Activated CD4-positive, alpha-beta T cell treated with anti-CD3 and anti-CD28 coated beads for 1 hour (primary cell): Measurements from ENCODE around the gene FBXW8.

Experiments used
- DNase-seq: peaks from one replicate; pipeline ENCODE4 v3.0.0-alpha.2; 2020

The FBXW8 gene

DNA sequence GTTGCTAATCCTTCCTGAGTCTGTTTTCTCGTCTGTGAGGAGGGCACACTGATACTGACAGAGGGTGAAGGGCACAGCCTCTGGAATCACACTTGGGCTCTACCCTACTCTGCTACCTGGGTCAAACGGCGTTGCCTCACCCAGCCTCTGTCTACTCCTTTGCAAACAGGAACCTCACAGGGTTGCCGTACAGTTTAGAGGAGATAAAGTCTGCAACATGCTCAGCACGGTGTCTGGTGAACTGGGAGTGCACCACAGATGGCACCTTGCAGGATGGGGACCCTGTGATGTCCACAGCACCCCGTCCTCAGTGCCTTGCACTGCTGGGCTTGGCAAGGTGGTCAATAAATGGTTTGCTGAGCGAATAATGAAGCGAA, 150.2 kb downstream of the FBXW8 start:
- DNase-seq, result no peak

DNA sequence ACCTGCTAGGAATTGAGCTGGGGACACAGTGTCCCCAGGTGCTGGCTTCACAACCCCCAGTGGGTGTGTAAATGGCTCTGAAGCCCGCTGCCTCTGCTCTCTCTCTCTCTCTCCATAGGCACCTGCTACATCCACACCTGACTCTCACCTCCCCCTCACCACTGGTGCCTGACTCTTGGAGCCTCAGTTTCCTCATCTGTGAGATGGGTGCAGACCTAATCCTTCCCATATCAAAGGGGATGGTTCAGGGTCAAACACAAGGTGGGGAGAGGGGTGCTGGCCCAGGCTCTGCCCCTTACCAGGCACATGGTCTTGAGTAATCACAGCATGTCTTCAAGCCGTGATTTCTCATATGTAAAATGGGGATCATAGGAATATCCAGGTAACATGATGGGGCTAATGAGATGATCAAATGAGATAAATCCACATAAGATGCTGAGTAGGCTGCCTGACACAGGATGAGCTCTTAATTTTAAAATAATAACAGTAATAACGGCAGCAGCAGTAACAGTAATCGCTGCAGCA, 150.9 kb downstream of the FBXW8 start:
- DNase-seq, result no peak

DNA sequence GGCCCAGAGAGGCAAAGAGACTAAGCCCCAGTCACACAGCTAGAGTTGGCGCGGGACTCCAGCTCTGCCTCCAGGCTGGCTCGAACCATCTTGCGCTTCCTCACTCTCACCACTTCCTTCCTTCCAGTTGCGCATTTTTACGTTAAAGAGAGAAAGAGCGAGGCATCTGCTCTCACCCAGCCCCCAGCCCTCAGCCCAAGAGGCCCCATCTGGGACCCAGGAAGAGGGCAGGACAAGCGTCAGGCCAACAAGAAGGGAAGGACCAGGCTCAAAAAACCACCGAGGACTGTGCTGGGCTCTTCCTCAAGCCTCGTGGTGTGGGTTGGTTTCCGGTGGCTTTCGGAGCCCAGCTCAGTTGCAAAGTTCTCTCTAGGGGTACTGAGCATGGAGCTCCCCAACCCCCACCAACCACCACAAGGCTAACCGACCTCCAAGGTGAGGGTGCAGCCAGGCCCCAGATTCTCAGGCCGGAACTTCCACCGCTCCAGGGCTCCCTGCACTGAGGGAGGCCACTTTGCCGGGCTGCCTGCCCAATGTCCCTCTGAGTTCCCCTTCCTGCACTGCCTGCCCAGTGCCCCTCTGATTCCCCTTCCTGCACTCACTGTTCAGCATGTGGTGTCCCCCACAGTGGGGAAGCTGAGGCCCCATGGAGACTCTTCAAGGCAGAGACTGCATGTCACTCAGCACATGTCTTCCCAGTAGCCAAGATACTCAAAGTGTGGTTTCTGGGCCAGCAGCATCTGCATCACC, 152.6 kb downstream of the FBXW8 start:
- no peak for DNase-seq

DNA sequence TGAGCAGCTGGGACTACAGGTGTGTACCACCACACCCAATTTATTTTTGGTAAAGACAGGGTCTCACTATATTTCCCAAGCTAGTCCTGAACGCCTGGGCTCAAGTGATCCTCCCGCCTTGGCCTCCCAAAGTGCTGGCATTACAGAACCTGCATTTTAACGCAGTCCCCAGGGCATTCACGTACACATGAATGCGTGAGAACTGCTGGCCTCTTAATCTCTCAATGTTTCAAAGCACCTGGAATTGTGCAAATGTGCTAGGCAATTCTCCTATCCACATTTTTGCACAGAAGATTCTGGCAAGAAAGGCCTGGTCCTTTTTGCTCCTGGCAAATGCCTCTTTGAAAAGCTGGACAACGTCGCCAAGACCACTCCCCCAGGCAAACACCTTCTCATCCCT, 153.3 kb downstream of the FBXW8 start:
- DNase-seq, result no peak

DNA sequence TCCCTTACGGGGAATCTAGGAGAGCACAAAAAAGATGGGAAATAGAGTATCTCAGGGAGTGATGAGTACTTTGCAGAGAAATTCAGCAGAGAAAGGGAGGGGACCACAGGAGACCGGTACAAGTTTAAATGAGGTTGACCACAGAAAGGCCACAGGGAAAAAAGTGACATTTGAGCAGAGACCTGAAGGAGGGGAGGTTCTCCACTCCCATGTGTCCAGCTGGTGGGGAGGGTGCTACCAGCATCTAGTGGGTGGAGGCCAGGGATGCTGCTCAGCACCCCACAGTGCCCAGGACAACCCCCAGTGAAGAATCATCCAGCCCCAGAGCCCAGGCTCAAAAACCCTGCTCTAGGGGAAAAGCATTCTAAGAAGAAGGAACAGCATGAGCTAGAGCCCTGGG, 153.8 kb downstream of the FBXW8 start:
- DNase-seq, result no peak

DNA sequence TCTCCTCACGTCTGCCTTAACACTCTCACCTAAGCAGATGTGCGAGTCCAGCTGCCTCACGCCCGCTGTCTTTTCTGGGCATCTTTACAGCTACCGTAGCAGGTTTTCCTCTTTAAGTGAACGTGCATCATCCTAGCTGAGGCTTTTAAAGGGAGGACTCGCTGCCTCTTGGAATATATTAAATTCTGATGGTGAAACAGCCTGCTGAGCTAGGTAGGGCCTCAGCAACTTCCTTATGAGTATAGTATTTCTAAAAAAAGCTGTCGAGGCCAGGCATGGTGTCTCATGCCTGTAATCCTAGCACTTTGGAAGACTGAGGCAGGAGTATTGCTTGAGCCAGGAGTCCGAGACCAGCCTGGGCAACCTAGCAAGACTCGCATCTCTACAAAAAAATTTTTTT, 156.3 kb downstream of the FBXW8 start:
- no peak for DNase-seq

DNA sequence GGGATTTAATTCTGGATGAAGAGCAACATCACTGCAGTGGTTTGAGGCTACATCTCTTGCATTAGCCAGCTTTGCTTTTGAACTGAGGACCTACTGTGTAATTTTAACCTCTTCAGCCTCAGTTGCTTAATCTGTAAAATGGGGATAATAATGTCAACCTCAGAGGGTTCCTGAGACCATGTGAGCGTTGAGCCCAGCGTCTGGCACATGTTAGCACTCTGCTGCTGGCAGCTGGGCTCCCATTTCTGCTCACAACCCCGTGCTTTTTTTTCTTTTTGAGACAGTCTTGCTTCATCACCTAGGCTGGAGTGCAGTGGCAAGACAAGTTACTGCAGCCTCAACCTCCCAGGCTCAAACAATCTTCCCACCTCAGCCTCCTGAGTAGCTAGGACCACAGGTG, 156.9 kb downstream of the FBXW8 start:
- DNase-seq, result no peak

DNA sequence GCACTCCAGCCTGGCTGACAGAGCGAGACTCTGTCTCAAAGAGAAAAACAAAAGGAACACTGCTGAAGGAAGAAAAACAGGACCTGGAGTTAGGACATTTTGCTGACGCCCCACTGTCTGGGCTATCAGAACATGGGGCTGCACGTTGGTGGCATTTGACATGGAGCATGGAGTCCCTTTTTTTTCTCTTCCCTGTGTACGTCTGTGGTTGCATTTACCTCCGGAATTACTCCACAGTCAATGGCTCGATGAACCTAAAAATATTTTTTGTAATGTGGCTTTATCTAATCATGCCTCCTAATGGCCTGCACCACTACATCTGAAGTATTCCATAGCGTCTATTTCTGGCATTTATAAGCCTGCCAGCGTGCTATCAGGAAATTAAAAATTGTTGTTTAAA, 157.7 kb downstream of the FBXW8 start:
- no peak for DNase-seq

DNA sequence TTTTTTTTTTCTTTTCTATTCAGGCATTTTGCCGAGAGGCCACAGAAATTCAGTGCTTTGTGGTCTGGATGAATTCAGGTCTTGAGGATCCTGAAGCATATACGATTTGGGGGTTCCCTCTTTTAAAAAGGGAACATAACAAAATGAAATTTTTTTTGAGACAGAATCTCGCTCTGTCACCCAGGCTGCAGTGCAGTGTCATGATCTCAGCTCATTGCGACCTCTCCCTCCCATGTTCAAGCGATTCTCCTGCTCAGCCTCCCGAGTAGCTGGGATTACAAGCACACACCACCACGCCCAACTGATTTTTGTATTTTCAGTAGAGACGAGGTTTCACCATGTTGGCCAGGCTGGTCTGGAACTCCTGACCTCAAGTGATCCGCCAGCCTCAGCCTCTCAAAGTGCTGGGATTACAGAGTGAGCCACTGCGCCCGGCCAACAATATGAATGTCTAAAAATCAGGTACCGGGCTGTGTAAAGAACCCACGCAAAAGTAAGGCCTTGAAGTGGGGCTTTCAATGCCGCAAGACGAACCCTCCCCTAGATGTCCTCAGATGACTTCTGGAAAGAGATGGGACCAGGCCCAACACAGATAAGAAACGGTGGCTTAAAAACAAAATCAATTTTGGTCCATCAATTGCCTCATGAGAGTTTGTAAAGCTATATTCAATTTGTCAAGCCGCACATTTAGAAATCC, 158.5 kb downstream of the FBXW8 start:
- DNase-seq, result no peak

DNA sequence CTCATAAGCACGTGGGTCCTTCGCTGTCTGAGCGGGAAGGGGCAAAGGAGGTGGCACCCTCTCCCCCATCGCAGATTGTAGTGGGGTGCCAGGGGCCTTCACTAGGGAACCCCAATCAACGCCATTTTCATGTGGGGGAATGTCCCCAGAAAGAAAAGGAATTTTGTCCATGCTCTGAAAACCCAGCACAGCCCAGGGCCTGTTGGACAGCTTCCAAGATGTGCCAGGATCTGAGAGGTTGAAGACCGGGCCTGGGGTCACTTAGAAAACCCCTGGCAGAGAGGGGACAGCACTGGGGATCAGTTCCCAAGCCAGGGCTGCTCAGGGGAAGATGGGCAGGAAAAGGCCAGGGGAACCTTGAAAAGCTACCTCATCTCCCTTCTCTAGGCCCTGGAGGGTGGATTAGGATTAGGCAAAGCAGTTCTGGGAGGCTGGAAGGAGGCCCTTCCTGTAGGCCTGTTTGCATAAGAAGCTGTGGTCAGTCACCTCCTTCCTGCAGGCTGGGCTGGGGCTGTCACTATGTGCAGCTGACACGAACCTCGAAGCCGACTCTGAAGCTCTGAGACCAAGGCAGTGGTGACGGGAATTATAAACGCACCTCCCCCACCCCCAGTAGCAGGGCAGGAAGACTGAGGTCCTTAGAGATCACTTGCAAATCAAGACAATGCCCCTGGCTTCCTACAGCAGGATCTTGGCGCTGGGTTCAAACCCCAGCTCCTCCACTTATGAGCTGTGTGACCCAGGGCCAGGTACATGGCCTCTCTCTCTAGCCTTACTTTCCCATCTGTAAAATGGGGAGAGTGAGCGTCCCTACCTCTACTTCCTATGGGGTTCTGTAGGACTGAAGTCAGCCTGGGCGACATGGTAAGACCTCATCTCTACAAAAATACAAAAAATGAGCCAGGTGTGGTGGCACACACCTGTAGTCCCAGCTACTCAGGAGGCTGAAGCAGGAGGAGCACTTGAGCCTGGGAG, 159.5 kb downstream of the FBXW8 start:
- no peak for DNase-seq

DNA sequence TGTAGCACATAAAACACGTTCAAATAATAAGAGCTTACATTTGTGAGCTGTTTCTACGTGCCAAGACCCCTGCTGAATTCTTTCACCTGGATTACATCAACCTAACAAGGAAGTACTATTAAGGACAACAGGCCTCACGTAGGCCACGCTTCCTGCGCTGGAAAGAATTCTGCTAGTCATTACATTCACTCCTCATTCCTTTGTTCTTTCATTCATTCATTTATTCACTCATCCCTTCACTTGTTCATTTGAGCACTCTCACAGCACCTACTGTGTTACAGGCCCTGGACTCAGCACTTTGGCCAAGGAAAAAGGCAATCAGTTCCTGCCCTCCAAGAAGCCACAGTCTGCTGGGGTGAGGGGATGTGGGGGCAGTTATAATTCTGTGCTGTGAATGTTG, 160.3 kb downstream of the FBXW8 start:
- DNase-seq, result no peak

DNA sequence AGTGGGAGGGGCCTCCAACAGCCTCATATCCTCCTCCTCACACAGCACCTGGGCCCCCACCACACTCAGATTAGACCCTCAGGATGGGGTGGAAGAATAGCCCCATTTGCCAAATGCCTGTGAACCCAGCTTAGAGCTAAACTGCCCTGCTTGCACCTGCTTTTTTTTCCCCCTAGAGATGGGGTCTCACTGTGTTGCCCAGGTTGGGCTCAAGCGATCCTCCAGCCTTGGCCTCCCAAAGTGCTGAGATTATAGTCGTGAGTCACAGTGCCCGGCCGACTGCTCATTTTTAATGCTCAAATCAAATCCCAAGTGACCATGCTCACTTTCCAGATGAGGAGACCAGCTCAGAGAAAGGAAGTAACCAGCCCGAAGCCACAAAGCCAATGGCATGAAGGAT, 161.4 kb downstream of the FBXW8 start:
- DNase-seq, result no peak

DNA sequence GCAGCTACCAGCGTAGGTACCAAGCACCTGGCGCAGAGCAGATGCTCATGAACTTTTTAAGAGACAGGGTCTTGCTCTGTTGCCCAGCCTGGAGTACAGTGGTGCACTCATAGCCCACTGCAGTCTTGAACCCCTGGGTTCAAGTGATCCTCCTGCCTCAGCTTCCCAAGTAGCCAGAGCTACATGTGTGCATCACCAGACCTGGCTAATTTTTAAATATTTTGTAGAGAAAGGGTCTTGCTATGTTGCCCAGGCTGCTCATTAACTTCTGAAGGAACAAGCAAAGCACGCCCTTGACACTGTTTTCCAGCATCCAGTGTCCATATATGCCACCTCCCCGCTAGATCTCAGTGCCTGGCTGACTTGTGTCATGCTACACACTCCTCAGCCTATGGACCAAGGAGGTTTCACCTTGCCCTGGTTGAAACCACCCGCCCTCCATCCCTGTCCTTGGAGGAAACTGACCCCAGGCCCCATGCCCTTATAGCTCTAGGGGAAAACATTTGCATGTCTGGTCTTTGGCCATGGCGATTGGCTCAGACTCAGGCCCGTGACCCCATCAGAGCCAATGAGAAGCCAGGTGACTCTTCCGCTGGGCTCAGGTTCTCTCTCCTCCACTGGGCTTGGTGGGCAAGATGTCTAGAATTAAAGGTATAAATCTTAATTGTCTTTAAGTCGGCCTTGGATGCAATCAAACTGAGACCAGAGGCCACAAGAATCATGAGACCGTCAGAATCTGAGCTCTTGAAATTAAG, 162.2 kb downstream of the FBXW8 start:
- no peak for DNase-seq

DNA sequence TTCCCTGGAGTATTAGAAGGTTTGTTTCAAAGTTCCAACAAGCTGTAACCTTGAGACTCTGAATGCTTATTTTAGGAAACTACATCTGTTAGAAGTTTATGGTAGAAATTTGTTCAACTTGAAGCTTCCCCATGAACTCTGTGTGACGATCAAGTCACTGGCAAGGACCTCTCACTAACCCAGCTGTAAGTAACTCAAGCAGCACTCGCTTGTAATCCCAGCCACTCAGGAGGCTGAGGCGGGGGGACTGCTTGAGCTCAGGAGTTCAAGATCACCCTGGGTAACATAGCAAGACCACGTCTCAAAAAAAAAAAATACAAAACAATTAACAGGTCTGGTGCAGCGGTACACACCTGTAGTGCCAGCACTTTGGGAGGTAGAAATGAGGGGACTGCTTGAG, 162.9 kb downstream of the FBXW8 start:
- no peak for DNase-seq

DNA sequence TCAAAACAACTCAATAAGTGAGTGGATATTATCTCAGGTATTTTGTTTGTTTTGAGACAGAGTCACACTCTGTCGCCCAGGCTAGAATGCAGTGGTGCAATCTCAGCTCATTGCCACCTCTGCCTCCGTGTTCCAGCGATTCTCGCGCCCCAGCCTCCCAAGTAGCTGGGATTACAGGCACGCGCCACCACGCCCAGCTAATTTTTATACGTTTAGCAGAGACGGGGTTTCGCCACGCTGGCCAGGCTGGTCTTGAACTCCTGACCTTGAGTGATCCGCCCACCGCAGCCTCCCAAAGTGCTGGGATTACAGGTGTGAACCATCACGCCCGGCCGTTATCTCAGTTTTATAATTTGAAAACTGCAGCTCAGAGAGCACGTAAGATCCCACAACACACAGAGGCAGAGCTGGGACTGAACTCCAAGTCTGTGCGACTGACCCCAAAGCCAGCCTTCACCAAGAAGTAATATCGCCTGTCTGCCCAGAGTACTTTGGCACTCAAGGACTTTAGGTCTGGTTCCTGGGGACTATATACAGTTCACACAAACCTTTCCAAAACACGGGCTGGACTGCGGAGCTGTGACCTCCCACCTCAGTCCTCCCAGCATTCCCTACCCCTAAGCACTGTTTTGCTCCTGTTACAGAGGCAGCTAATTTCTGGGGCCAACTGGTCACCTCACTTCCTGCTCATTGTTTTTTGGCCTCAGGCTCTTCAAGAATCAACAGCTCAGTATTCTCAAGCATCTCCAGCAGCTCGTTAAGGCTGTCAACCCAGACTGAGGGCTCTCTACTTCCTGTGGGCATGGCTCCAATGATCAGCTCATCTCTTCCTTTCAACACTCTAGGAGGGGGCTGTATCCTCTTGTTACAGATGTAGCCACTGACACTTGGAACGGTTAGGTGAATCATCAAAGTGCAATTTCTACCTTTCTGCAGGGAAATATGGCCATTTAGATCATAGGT, 165.9 kb downstream of the FBXW8 start:
- DNase-seq, result no peak

DNA sequence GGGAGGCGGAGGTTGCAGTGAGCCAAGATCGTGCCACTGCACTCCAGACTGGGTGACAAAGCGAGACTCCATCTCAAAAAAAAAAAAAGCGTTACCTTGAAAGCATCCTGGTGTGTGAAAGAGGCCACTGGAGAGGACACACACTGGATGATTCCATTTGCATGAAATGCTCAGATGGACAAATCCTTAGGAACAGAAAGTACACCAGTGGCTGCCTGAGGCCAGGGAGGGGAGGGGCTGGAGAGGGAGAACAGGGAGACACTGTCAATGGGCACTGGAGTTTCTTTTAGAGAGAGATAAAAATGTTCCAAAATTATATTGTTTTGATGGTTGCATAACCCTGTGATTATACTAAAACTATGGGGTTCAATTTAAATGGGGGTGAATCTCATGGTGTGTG, 168.7 kb downstream of the FBXW8 start:
- DNase-seq, result no peak

DNA sequence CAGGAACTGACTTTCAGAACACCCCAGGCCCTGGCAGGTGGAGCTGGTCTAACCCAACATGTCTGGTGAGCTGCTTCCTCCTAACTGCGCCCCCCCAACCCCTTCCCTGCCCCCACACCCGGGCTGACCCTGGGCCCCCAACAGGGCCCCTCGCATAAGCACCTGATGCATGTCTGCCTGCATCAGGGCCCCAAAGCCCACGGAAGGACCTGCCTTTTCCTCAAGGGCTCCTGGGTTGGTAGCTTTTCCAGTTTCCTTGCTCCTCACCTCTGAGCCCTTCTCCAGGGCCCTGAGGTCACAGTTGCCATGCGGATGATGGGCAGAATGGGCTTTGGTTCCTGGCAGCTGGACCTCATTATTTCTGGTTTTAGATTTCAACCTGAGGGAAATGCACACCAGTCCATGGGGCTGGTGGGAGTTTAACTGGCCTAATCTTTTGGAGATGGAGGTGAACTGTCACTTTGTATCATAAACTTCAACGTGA, 170.0 kb downstream of the FBXW8 start:
- DNase-seq, result no peak
